ENCODE measurements around the gene ZDHHC8.

ZDHHC8 gene

DNA sequence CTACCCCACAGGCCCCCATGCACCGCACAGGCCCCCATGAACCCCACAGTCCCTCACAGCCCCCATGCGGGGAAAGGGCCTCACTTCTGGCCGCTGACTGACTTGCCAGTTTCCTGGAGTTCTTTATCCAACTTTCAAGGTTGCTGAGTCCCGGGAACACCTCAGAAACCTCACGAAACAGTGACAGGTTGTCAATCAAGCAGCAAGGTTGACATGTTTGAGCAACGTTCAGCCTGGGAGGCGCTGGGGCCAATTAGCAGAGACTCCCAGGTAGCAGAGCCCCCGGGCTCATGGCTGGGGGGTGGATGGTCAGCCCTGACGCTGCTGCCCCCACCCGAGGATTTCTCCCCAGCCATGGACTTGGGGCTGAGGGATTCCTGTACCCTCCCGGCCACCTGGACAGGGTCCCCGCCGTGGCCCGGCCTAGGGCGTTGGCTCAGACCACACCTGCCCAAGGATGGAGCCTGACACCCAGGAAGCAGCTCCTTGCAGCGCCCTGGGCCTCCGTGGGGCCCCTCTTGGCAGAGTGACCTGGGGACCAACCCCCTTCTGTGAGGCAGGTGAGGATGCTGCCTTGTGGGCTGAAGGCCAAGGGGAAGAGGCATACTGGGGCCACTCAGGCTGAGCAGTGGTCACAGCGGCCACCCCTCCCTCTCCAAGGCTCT, 53.0 kb downstream of the ZDHHC8 start:
- Histone ChIP-seq H3K4me3 (replicated peaks; ENCODE audit: insufficient read depth, low read length) (no peak overlapping the region), H3K27ac (replicated peaks) (no peak overlapping the region), H3K27me3 (ENCODE audit: insufficient read depth, poor library complexity, severe bottlenecking) (no peaks in the 10 kb centered on the region)
- no peak for DNase-seq (ENCODE audit: low read depth in 1 of 2, low spot score in 1 of 2)
- TF ChIP-seq CTCF (IDR thresholded peaks at IDR 0.05; ENCODE audit: insufficient read depth, low read length) (no peak), SPI1 (IDR thresholded peaks at IDR 0.05; ENCODE audit: borderline replicate concordance, low read depth) (no peak), POLR2AphosphoS5 (IDR thresholded peaks at IDR 0.05; ENCODE audit: low read depth) (no peak), GABPA (IDR thresholded peaks at IDR 0.05; ENCODE audit: low read depth) (no peak)
- TF ChIP-seq, protein P1, sequence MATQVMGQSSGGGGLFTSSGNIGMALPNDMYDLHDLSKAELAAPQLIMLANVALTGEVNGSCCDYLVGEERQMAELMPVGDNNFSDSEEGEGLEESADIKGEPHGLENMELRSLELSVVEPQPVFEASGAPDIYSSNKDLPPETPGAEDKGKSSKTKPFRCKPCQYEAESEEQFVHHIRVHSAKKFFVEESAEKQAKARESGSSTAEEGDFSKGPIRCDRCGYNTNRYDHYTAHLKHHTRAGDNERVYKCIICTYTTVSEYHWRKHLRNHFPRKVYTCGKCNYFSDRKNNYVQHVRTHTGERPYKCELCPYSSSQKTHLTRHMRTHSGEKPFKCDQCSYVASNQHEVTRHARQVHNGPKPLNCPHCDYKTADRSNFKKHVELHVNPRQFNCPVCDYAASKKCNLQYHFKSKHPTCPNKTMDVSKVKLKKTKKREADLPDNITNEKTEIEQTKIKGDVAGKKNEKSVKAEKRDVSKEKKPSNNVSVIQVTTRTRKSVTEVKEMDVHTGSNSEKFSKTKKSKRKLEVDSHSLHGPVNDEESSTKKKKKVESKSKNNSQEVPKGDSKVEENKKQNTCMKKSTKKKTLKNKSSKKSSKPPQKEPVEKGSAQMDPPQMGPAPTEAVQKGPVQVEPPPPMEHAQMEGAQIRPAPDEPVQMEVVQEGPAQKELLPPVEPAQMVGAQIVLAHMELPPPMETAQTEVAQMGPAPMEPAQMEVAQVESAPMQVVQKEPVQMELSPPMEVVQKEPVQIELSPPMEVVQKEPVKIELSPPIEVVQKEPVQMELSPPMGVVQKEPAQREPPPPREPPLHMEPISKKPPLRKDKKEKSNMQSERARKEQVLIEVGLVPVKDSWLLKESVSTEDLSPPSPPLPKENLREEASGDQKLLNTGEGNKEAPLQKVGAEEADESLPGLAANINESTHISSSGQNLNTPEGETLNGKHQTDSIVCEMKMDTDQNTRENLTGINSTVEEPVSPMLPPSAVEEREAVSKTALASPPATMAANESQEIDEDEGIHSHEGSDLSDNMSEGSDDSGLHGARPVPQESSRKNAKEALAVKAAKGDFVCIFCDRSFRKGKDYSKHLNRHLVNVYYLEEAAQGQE (IDR thresholded peaks at IDR 0.05; ENCODE audit: insufficient replicate concordance, low read depth), result no peak

DNA sequence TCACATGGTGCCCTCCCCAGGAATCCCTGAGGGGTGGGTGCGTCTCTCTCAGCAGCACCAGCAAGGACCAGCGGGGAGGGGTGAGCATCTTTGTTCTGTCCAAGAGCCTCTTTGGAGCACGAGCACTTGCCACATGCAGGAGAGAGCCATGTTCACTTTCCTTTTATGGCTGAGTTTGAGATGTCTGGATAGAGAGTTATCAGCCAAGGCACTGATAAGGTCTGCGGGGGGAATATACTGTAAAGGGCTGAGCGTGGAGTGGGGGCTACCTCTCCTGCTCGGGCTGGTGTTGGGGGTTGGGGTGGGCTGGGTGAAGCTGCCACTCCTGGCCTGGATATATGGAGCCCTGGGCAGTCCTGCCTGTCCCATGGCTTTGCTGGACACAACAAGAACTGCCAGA, 54.1 kb downstream of the ZDHHC8 start:
- no peak overlapping the region for H3K27ac ChIP-seq (replicated peaks)
- H3K4me3 ChIP-seq (replicated peaks; ENCODE audit: insufficient read depth, low read length), result no peak overlapping the region
- TF ChIP-seq, protein P1 (IDR thresholded peaks at IDR 0.05; ENCODE audit: insufficient replicate concordance, low read depth), result no peak
- TF ChIP-seq CTCF (IDR thresholded peaks at IDR 0.05; ENCODE audit: insufficient read depth, low read length), result no peak
- no peak for TF ChIP-seq SPI1 (IDR thresholded peaks at IDR 0.05; ENCODE audit: borderline replicate concordance, low read depth)
- no peak for TF ChIP-seq POLR2AphosphoS5 (IDR thresholded peaks at IDR 0.05; ENCODE audit: low read depth)
- TF ChIP-seq GABPA (IDR thresholded peaks at IDR 0.05; ENCODE audit: low read depth), result no peak
- no peaks in the 10 kb centered on the region for H3K27me3 ChIP-seq (ENCODE audit: insufficient read depth, poor library complexity, severe bottlenecking)
- no peak for DNase-seq (ENCODE audit: low read depth in 1 of 2, low spot score in 1 of 2)

GRCh38 chr22:20186183-20186870, 54.7 kb downstream of the ZDHHC8 start:
- no peak for TF ChIP-seq SPI1 (IDR thresholded peaks at IDR 0.05; ENCODE audit: borderline replicate concordance, low read depth)
- Histone ChIP-seq H3K27me3 (ENCODE audit: insufficient read depth, poor library complexity, severe bottlenecking) (no peaks in the 10 kb centered on the region), H3K27ac (replicated peaks) (no peak overlapping the region), H3K4me3 (replicated peaks; ENCODE audit: insufficient read depth, low read length) (no peak overlapping the region)
- no peak for DNase-seq (ENCODE audit: low read depth in 1 of 2, low spot score in 1 of 2)

GRCh38 chr22:20186871-20187546, 55.4 kb downstream of the ZDHHC8 start:
- TF ChIP-seq, protein P1 (IDR thresholded peaks at IDR 0.05; ENCODE audit: insufficient replicate concordance, low read depth), result no peak
- no peak for TF ChIP-seq GABPA (IDR thresholded peaks at IDR 0.05; ENCODE audit: low read depth)
- TF ChIP-seq CTCF (IDR thresholded peaks at IDR 0.05; ENCODE audit: insufficient read depth, low read length), result no peak
- no peak for TF ChIP-seq POLR2AphosphoS5 (IDR thresholded peaks at IDR 0.05; ENCODE audit: low read depth)
- TF ChIP-seq SPI1 (IDR thresholded peaks at IDR 0.05; ENCODE audit: borderline replicate concordance, low read depth), result no peak
- H3K27me3 ChIP-seq (ENCODE audit: insufficient read depth, poor library complexity, severe bottlenecking), result no peaks in the 10 kb centered on the region

More at GRCh38 chr22:20186871-20187546, 55.4 kb downstream of the ZDHHC8 start:
- Histone ChIP-seq H3K27ac (replicated peaks) (no peak overlapping the region), H3K4me3 (replicated peaks; ENCODE audit: insufficient read depth, low read length) (no peak overlapping the region)
- no peak for DNase-seq (ENCODE audit: low read depth in 1 of 2, low spot score in 1 of 2)

Data from HL-60 (cell line).